K562 (cell line): Measurements from ENCODE around the gene PRR16. TPM values are rescaled to one million over a fixed set of nuclear protein-coding genes. Genes with fewer than 3 reads are reported as not detected.

Experiments
- ARID1B ChIP-seq: fragments of 450-650 bp; IDR thresholded peaks from 2 replicates; pipeline ENCODE4 v1.6.1; 2016; ENCODE audit warnings: antibody characterized with exemption, mild to moderate bottlenecking, inconsistent platforms
- CHCHD3 ChIP-seq: fragments of 250-450 bp; sonication (Bioruptor Pico); IDR thresholded peaks from 2 replicates; pipeline ENCODE4 v2.1.2; 2022; ENCODE audit warnings: mild to moderate bottlenecking
- HDAC1 ChIP-seq, 2 experiments: fragments of 450-650 bp; IDR thresholded peaks; 2 replicates each; pipeline ENCODE4 v1.6.1; 2016 to 2017; ENCODE audit warnings: inconsistent platforms in 1 of 2, mild to moderate bottlenecking in 1 of 2, moderate library complexity in 1 of 2
- HDGF ChIP-seq: fragments of 450-650 bp; IDR thresholded peaks from 2 replicates; pipeline ENCODE4 v1.6.1; 2016
- MAZ ChIP-seq, 2 experiments: fragments of 450-650 bp in 1 of 2; sonication (generic) in 1 of 2; formaldehyde crosslinking; IDR thresholded peaks in 1 of 2; conservative IDR thresholded peaks in 1 of 2; 2 replicates each; pipeline versions ENCODE4 v1.4.0 to v1.5.0; 2020; ENCODE audit warnings: mild to moderate bottlenecking in 1 of 2, missing genetic modification reagents in 1 of 2
- MEIS2 ChIP-seq: fragments of 450-650 bp; IDR thresholded peaks from 2 replicates; pipeline ENCODE4 v1.6.1; 2014; ENCODE audit warnings: mild to moderate bottlenecking; ENCODE audit not compliant: partially characterized antibody
- MYC ChIP-seq, 2 experiments: fragments of 250-450 bp in 1 of 2; sonication (Bioruptor Pico) in 1 of 2; IDR thresholded peaks; 2 replicates each; pipeline versions ENCODE4 v1.5.1 to v1.6.1; 2012 to 2021; ENCODE audit warnings: low read depth in 2 of 2, borderline replicate concordance in 1 of 2, improper control_type of control experiment in 1 of 2, low read length in 1 of 2, mild to moderate bottlenecking in 1 of 2, moderate library complexity in 1 of 2
- PCBP1 ChIP-seq: fragments of 200-400 bp; formaldehyde crosslinking; IDR thresholded peaks from 2 replicates; pipeline ENCODE4 v1.6.1; 2018; ENCODE audit warnings: mild to moderate bottlenecking, low read depth, low read length; ENCODE audit not compliant: poor library complexity, severe bottlenecking
- RB1 ChIP-seq: fragments of 450-650 bp; IDR thresholded peaks from 2 replicates; pipeline ENCODE4 v1.6.1; 2017; ENCODE audit warnings: low read depth, mild to moderate bottlenecking
- SMARCA4 ChIP-seq: fragments of 450-650 bp; IDR thresholded peaks from 2 replicates; pipeline ENCODE4 v1.6.1; 2016
- SRSF1 ChIP-seq: fragments of 200-400 bp; formaldehyde crosslinking; IDR thresholded peaks from 2 replicates; pipeline ENCODE4 v1.6.1; 2017; ENCODE audit warnings: mild to moderate bottlenecking, low read depth, low read length, moderate library complexity
- TEAD1 ChIP-seq, 2 experiments: fragments of 450-650 bp in 1 of 2; sonication (generic) in 1 of 2; formaldehyde crosslinking; IDR thresholded peaks; 2 replicates each; pipeline versions ENCODE4 v1.4.0 to v1.8.0; 2020 to 2022; ENCODE audit warnings: mild to moderate bottlenecking in 2 of 2, missing genetic modification reagents in 1 of 2
- THRB ChIP-seq: fragments of 450-650 bp; formaldehyde crosslinking; conservative IDR thresholded peaks from 2 replicates; pipeline ENCODE4 v1.4.0; 2022; ENCODE audit warnings: mild to moderate bottlenecking, missing genetic modification characterization
- ZNF253 ChIP-seq: fragments of 250-450 bp; sonication (Bioruptor Pico); conservative IDR thresholded peaks from 2 replicates; pipeline ENCODE4 v1.6.1; 2021; ENCODE audit warnings: mild to moderate bottlenecking
- ZNF354B ChIP-seq: fragments of 250-450 bp; sonication (Bioruptor Pico); IDR thresholded peaks from 2 replicates; pipeline ENCODE4 v1.4.0; 2020
- ZNF551 ChIP-seq: fragments of 250-450 bp; sonication (Bioruptor Pico); IDR thresholded peaks from 2 replicates; pipeline ENCODE4 v1.5.0; 2021; ENCODE audit warnings: mild to moderate bottlenecking, moderate library complexity
- ZNF57 ChIP-seq: fragments of 450-650 bp; formaldehyde crosslinking; IDR thresholded peaks from 2 replicates; pipeline ENCODE4 v1.4.0; 2020; ENCODE audit warnings: mild to moderate bottlenecking, moderate library complexity
- ZNF77 ChIP-seq: fragments of 250-450 bp; sonication (Bioruptor Pico); IDR thresholded peaks from 2 replicates; pipeline ENCODE4 v1.5.0; 2020
- ZSCAN32 ChIP-seq: fragments of 450-650 bp; formaldehyde crosslinking; IDR thresholded peaks from 2 replicates; pipeline ENCODE4 v1.4.0; 2020; ENCODE audit warnings: mild to moderate bottlenecking, moderate library complexity
- polyA plus RNA-seq, 8 experiments: library from polyadenylated mRNA; depleted of rRNA in 4 of 8; stranded (reverse) in 5 of 8; unstranded in 3 of 8; fragments of >200 nt; fragmentation: Nextera tagmentation in 2 of 8; fragmentation: Illumina TruSeq in 1 of 8; extraction: Ambion mirVana in 2 of 8; extraction: Trizol in 1 of 8; gene quantifications; 2 replicates each; pipeline versions ENCODE4 v1.2.1 to v1.2.3, GENCODE V29; 2011 to 2014; ENCODE audit warnings: inconsistent platforms in 1 of 8, missing spikeins in 1 of 8
- total RNA-seq, 7 experiments: library from RNA; depleted of rRNA in 6 of 7; stranded (reverse); fragments of >200 nt in 6 of 7; fragmentation: Illumina TruSeq in 2 of 7; extraction: Trizol in 2 of 7; gene quantifications; 2 replicates each; pipeline versions ENCODE4 v1.2.1 to v1.2.3, GENCODE V29; 2011 to 2021; ENCODE audit warnings: low replicate concordance in 1 of 7
- TF ChIP-seq, protein P1 (sequence below): sonication (generic); formaldehyde crosslinking; IDR thresholded peaks from 2 replicates; pipeline ENCODE4 v1.8.0; 2022; ENCODE audit warnings: mild to moderate bottlenecking, missing genetic modification reagents
- TF ChIP-seq, protein P2 (sequence below): fragments of 450-650 bp; IDR thresholded peaks from one replicate; pipeline ENCODE4 v1.6.1; 2018; ENCODE audit warnings: mild to moderate bottlenecking, moderate library complexity; ENCODE audit not compliant: partially characterized antibody

The PRR16 gene
- total and polyA plus RNA-seq, 9 of the 15 experiments (the other 6 are each of a cell fraction or from before 2014, with no cell fraction given) = 0.61 to 10.1 (median 3.3) TPM

DNA sequence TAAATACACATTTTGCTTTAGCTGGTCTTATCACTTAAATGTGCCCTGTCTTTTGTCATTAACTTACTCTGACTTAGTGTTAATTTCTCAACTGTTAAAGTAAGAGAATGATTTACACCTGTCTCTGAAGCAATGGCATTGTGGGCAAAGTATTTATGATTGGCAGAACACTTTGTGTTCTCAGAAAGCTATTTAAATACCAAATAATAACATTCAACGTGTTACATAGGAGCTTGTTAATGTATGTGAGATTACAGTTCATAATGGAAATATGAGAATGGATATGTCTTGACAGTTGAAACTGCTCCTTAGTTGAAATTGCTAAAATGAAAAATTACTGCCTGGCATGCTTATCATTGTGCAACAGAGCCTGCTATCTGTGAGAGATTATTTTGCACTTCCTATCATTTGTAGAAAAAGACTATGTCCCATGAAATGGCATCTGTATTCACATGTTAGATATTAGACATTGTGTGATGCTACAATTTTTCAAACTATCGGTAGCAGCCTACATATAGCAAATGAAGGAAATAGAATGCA, 46.1 kb downstream of the PRR16 start (continued):
- TF ChIP-seq, protein P1, sequence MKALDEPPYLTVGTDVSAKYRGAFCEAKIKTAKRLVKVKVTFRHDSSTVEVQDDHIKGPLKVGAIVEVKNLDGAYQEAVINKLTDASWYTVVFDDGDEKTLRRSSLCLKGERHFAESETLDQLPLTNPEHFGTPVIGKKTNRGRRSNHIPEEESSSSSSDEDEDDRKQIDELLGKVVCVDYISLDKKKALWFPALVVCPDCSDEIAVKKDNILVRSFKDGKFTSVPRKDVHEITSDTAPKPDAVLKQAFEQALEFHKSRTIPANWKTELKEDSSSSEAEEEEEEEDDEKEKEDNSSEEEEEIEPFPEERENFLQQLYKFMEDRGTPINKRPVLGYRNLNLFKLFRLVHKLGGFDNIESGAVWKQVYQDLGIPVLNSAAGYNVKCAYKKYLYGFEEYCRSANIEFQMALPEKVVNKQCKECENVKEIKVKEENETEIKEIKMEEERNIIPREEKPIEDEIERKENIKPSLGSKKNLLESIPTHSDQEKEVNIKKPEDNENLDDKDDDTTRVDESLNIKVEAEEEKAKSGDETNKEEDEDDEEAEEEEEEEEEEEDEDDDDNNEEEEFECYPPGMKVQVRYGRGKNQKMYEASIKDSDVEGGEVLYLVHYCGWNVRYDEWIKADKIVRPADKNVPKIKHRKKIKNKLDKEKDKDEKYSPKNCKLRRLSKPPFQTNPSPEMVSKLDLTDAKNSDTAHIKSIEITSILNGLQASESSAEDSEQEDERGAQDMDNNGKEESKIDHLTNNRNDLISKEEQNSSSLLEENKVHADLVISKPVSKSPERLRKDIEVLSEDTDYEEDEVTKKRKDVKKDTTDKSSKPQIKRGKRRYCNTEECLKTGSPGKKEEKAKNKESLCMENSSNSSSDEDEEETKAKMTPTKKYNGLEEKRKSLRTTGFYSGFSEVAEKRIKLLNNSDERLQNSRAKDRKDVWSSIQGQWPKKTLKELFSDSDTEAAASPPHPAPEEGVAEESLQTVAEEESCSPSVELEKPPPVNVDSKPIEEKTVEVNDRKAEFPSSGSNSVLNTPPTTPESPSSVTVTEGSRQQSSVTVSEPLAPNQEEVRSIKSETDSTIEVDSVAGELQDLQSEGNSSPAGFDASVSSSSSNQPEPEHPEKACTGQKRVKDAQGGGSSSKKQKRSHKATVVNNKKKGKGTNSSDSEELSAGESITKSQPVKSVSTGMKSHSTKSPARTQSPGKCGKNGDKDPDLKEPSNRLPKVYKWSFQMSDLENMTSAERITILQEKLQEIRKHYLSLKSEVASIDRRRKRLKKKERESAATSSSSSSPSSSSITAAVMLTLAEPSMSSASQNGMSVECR = no peak
- TF ChIP-seq ZNF57 (CRISPR knock-in tag) = no peak
- TF ChIP-seq MEIS2 = peak; percentile 76
- TF ChIP-seq PCBP1 = no peak
- TF ChIP-seq ZNF253 (CRISPR knock-in tag) = no peak
- TF ChIP-seq HDGF = no peak
- TF ChIP-seq TEAD1 (CRISPR knock-in tag; IDR thresholded peaks at IDR 0.05) = no peak
- TF ChIP-seq, protein P2, sequence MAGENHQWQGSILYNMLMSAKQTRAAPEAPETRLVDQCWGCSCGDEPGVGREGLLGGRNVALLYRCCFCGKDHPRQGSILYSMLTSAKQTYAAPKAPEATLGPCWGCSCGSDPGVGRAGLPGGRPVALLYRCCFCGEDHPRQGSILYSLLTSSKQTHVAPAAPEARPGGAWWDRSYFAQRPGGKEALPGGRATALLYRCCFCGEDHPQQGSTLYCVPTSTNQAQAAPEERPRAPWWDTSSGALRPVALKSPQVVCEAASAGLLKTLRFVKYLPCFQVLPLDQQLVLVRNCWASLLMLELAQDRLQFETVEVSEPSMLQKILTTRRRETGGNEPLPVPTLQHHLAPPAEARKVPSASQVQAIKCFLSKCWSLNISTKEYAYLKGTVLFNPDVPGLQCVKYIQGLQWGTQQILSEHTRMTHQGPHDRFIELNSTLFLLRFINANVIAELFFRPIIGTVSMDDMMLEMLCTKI = no peak
- TF ChIP-seq ZSCAN32 (CRISPR knock-in tag) = no peak
- TF ChIP-seq RB1 = no peak
- TF ChIP-seq HDAC1 (IDR thresholded peaks at IDR 0.05) = no peak
- 0 out of 2 replicates have a peak, but pooled peaks have one; percentile 25 for TF ChIP-seq SMARCA4
- TF ChIP-seq ARID1B = peak; percentile 78
- TF ChIP-seq ZNF77 (CRISPR knock-in tag) = no peak
- no peak for TF ChIP-seq SRSF1
- TF ChIP-seq ZNF354B = no peak
- TF ChIP-seq THRB (CRISPR knock-in tag) = no peak
- no peak for TF ChIP-seq ZNF551 (CRISPR knock-in tag)
- TF ChIP-seq MAZ (CRISPR knock-in tag; conservative IDR thresholded peaks at IDR 0.05 in 1 of 2, IDR thresholded peaks at IDR 0.05 in 1 of 2) = no peak
- no peak for TF ChIP-seq CHCHD3 (CRISPR knock-in tag)
- no peak for TF ChIP-seq MYC (IDR thresholded peaks at IDR 0.05; ENCODE audit: low read depth, low read length)
- TF ChIP-seq MYC (CRISPR knock-in tag; IDR thresholded peaks at IDR 0.05; ENCODE audit: borderline replicate concordance, low read depth) = no peak
